ENCODE measurements around the gene ANKRD11.

- TF ChIP-seq, protein P1, sequence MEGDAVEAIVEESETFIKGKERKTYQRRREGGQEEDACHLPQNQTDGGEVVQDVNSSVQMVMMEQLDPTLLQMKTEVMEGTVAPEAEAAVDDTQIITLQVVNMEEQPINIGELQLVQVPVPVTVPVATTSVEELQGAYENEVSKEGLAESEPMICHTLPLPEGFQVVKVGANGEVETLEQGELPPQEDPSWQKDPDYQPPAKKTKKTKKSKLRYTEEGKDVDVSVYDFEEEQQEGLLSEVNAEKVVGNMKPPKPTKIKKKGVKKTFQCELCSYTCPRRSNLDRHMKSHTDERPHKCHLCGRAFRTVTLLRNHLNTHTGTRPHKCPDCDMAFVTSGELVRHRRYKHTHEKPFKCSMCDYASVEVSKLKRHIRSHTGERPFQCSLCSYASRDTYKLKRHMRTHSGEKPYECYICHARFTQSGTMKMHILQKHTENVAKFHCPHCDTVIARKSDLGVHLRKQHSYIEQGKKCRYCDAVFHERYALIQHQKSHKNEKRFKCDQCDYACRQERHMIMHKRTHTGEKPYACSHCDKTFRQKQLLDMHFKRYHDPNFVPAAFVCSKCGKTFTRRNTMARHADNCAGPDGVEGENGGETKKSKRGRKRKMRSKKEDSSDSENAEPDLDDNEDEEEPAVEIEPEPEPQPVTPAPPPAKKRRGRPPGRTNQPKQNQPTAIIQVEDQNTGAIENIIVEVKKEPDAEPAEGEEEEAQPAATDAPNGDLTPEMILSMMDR (IDR thresholded peaks at IDR 0.05) = no peak
- no peak for TF ChIP-seq POLR2A (IDR thresholded peaks at IDR 0.05)
Observed at GRCh38 chr16:89363621-89364393, 126.6 kb downstream of the ANKRD11 start.
